ENCODE data around the gene TRIM16. TPM values are rescaled to one million over a fixed set of nuclear protein-coding genes. Genes with fewer than 3 reads are reported as not detected.
"Not testable (repeated sequence)": the region's sequence is repeated elsewhere in the genome, so short reads cannot be mapped to it uniquely, and the experiment has no call there.

The TRIM16 gene
- total RNA-seq = 10 to 100 TPM in 1 of 2 experiments, 1 to 10 TPM in 1; 9.5 to 10.8 TPM

DNA sequence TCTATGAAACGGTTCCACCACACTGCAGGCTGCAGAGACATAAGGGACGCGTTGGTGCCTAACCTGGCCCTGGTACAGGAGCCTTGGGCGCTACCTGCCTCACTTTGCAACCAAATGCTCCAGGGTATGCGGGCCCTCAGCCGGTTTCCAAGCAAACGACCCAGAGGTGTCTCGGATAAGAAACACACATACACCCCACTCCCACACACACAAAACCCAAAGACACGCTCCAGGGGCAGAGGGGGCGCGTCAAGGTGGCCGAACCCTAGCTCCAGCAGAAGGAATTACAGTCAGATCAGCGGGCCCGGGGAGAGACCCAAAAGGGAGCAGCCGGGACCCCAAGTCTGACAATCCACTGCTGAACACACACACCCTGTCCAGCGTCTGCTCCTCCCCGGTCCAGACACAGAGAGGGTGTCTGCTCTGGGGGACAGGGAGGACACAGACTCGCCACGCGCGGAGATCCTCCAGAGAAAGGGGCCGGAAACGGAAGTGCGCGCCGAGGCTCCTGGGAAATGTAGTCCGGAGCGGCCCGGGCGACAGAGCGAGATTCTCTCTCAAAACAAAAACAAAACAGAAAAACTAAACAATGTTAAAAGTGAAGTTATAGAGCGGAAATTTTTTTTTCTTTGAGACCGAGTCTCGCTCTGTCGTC lies at the start of gene TRIM16:
Gene TRIM16 (minus strand): TSS at position 488 of the 655 bp plus-strand sequence. CDS start 32,702 bp downstream, outside the sequence.
- POLR2A ChIA-PET, CTCF ChIA-PET: not testable (repeated sequence)

DNA sequence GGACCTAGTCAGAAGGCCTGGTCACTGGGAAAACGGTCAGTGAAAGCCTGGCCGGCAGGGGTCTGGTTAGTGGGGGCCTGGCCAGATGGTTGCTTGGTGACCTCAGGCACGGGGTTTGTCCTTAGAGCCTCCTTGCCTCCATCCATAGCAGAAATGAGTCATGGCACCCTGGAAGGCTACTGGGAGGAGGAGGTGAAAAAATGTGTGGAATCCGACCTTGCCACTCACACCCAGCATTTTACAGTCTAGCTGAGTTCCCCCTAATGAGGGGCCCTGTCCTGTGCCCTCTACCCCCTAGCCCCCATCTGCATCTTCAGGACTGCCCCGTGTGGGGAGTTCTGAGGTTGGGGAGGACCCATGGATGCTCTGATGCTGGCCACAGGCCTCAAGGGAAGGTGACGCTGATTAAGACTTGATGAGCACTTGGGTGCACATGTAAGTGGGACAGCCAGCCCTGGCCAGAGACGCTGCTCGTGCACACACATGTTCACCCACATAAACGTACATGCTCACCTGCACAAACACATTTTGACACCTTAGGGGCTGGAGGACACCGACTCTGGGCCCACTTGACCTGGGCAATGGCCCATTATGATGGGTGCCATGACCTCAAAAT lies 49.2 kb upstream of the TRIM16 start:
- POLR2A ChIA-PET, CTCF ChIA-PET: not testable (repeated sequence)

DNA sequence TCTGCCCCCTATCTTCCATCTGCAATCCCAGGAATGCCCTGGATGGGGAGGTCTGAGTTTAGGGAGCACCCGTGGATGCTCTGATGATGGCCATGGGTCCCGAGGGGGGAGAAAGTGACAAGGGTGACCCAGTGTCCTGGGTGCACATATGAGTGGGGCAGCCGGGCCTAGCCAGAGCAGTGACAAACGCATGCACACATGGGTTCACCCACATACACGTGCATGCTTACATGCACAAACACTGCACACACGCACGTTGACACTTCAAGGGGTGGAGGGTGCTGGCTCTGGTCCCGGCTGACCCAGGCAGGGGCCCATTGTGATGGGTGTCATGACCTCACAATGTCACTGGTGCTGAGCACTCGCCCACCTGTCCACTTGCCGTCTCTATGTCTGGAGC lies 47.8 kb upstream of the TRIM16 start, which contains the start of gene TBC1D26:
Gene TBC1D26 (plus strand): TSS at position 384 of the 400 bp plus-strand sequence. CDS start 3,066 bp downstream, outside the sequence.
- POLR2A ChIA-PET = not testable (repeated sequence)

DNA sequence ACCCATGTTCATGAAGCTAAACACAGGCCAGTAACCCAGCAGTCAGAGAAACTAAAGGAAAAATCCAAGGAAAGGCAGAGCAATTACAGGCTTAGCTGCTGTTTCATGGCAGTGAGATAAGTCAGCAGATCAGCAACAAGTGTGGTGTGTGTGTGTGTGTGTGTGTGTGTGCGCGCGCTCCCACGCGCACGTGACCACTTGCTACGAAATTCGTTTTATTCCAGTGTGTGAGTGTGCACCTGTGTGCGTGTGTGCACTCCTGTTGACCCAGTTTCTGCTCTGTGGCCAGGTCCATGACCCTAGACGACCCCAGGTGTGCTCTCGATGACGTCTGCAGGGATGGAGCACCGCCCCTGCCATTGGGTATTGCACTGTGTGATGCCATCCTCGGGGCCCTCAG lies 46.4 kb upstream of the TRIM16 start:
- CTCF ChIA-PET, POLR2A ChIA-PET: not testable (repeated sequence)

More for the DNA sequence above, 47.8 kb upstream of the TRIM16 start, which contains the start of gene TBC1D26:
- CTCF ChIA-PET = not testable (repeated sequence)

DNA sequence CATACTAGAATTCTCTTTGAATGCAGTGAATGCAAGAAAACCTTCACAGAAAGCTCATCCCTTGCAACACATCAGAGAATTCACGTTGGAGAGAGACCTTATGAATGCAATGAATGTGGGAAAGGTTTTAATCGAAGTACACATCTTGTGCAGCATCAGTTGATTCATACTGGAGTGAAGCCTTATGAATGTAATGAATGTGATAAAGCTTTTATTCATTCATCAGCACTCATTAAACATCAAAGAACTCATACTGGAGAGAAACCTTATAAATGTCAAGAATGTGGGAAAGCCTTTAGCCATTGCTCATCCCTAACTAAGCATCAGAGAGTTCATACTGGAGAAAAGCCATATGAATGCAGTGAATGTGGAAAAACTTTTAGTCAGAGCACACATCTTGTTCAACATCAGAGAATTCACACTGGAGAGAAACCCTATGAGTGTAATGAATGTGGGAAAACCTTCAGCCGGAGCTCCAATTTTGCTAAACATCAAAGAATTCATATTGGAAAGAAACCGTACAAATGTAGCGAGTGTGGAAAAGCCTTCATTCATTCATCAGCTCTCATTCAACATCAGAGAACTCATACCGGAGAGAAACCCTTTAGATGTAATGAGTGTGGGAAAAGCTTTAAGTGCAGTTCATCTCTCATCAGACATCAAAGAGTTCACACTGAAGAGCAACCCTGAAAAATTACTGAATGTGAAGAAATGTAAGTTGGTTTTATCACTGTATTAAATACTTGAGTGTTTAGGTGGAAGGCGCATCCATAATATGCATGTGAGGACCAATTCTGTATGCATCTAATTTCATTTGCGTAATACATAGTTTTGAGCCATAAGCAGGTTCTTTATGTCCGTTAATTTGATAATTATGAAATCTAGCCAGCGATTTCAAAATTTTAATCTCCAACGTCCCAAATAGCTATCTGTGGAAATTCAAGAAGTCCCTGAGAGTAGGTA lies 32.8 kb upstream of the TRIM16 start:
- POLR2A ChIA-PET, CTCF ChIA-PET: not testable (repeated sequence)

DNA sequence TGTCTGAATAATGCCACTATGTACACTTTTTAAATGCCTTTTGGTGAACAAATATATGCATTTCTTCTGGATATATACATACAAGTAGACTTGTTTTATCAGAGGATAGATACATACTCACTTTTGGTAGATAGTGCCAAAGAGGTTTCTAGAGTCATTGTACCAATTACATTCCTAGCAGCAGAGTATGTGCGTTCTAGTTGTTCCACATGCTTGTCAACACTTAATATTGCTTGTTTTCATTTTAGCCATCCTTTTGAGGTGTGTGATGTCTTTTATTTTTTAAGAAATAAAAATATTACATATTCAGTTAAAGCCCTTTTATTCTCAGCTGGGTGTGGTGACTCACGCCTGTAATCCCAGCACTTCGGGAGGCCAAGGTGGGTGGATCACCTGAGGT lies 24.8 kb upstream of the TRIM16 start:
- POLR2A ChIA-PET, CTCF ChIA-PET: not testable (repeated sequence)

DNA sequence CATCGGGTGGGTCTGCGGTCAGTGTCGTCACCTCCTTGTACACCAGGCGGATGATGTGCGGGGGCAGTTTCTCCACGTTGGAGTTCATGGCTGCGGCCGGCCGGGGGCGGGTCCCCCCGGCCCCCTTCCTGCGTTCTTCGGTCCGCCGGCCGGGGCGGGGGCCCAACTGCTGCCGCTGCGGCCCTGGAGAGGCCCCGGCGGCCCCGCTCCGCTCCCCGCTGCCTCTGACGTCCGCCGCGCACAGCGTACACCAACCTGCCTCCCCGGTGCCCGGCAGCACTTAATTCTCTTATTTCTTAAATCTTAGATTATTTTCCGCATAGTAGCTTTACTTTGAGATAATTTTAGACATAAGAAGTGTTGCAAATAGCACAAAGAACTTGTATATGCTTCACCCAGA lies 20.7 kb upstream of the TRIM16 start:
- POLR2A ChIA-PET, CTCF ChIA-PET: not testable (repeated sequence)

DNA sequence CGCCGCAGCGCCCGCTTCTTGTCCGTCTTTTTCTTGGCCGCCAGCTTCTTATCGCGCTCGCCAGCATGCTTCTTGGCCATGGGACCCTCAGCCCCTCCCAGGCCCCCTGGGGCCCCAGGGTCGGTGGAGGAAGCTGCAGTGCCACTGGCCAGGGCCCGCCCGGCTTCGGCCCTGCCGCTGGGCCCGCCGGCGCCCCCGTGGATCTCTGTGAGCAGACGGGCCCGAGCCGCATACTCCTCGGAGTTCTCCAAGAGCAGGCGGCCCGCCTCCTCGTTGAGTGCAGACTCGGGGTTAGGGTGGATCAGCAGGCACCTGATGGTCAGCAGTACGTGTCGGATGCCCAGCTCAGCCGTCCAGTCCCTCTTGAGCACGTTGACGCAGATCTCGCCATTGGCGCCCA lies 20.1 kb upstream of the TRIM16 start:
- CTCF ChIA-PET, POLR2A ChIA-PET: not testable (repeated sequence)

DNA sequence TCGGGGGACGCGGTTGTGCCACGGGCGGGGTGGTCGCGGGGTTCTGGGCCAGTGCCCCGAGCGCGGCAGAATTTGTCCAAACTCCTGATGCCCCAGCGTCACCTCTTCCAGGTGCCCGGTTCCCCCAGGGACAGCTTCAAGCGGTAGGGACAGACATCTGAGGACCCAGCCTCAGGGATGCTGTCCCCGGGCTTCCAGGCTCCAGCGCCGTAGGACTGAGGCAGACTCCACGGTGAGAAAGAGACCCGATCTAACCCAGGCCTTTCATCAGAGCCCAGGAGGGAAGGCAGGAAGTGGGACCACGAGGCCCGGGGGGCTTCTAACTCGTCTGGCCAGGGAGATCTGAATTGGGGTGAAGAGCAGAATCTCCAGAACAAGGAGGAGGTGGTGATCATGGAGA lies 15.8 kb upstream of the TRIM16 start:
- CTCF ChIA-PET = interaction anchor here (0.6 kb wide), 1 partner anchor 296 kb away, joined by 3 read pairs; no protein-coding TSS in a partner anchor
- POLR2A ChIA-PET = not testable (repeated sequence)

DNA sequence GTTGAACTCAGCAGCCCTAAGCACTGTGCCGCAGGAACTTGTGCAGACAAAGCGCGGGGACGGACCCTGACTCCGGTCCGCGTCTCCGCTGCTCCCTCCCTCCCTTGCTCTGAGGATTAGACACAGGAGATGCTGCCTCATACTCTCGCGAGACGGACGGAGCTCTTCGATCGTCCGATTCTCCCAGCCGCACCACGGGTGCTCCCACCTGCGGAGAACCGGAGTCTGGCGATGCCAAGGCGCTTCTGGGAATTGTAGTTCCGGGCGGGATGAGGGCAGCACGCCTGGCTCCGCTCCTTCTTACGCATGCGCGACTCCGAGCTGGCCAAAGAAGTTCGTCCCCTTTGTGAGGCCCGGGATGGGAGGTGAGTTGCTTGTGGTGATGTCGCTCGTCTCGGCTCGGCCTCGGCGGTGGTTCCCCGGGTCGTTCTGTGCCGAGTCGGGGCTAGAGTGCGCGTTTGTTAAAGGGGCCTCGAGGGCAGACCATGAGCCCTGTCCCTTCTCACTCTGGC lies 15.4 kb upstream of the TRIM16 start, which contains the start of gene ZNF286A:
Gene ZNF286A (plus strand): TSS at position 340 of the 512 bp plus-strand sequence. CDS start 578 bp downstream, outside the sequence.
- POLR2A ChIA-PET = not testable (repeated sequence)
- CTCF ChIA-PET = interaction anchor here (0.6 kb wide), 1 partner anchor 297 kb away, joined by 3 read pairs; no protein-coding TSS in a partner anchor

DNA sequence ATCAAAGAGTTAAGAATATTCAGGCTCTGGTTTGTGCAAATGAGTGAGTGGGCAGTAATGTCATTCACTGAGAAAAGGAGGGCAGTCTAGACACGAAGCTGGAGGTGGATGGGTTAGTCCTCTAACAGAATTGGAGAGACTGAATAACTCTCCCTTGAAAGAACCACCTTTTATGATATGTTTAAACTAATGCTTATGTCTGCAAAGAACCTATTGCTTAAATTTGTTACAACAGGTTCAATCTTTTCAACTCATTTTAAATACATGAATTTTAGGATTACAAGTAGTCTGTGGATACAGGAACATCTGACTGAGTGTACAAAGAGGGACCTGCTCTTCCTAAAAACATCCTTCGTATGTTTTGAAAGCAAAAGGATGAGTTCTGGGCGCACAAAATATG lies 14.9 kb upstream of the TRIM16 start:
- CTCF ChIA-PET = not testable (repeated sequence)

DNA sequence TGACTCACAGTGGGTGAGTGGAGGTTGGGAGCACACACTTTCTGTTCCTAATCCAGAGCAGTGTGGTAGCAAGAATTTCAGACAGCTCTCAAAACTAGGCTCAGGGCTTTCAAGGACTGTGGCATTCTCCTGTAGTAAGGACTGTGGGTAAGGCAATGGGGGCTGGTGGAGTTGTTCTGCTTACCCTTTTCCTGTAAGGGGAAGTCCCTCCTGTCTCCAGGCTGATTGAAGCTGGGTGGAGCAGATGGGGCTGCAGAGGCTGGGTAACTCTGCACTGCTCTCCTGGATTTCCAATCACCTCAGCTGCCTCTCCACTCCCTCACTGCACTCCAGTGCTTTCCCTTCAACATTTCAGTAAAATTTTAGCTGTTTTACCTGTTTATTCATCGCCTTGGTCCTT lies 3.4 kb upstream of the TRIM16 start:
- CTCF ChIA-PET, POLR2A ChIA-PET: not testable (repeated sequence)

More for the DNA sequence above, 14.9 kb upstream of the TRIM16 start:
- POLR2A ChIA-PET = not testable (repeated sequence)

DNA sequence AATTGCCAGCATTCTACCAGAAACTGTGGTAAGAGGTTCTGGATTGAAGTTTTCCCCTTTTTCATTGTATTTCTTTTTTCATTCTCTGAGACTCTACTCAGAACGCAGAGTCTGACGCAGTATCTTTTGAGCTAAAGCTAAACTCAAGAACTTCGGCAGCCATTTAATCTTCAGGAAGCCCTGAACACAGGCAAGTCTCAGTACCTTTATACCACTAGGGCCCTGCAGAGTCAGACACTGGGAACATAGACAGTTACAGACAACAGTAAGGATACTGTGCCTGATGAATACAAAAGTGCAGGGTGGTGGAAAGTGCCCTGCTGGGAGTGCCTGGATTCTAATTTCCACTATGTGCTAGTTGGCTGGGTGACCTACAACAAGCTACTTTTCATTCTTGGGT lies 976 bp downstream of the TRIM16 start:
- CTCF ChIA-PET, POLR2A ChIA-PET: not testable (repeated sequence)

DNA sequence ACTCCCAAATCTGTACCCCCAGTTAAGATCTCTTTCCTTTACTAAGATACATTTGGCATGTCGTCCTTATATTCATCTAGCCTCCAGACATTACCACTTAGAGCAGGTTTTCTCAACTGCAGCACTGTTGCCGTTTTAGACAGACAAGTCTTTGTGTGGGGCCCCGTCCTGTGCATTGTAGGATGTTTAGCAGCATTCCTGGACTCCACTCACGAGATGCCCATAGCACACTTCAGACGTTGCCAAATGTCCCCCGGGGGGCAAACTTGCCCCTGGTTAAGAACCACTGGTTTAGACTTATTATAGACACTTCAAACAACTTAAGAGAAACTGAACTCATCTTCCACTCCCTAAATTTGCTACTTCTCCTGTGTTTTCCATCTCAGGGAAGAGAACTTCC lies 8.1 kb downstream of the TRIM16 start:
- CTCF ChIA-PET = not testable (repeated sequence)

DNA sequence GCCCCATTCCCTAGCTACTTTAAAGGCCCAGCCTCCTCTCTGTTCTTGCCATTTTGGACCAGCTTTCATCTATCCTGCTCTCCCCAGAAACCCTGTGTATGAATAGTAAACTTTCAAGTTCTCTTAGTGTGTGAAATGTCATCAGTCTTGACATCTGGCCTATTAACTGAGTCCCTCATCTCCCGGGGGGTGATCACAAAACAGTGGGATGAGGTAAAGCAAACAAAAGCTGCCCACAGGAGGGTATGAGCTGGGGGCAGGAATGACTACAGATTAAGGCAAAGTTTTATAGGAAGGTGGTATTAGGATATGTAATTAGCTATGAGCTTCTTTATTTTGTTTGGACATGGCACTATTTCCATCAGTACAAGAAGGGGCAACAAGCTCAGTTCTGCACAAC lies 9.5 kb downstream of the TRIM16 start:
- CTCF ChIA-PET, POLR2A ChIA-PET: not testable (repeated sequence)

More for the DNA sequence above, 8.1 kb downstream of the TRIM16 start:
- POLR2A ChIA-PET = not testable (repeated sequence)

DNA sequence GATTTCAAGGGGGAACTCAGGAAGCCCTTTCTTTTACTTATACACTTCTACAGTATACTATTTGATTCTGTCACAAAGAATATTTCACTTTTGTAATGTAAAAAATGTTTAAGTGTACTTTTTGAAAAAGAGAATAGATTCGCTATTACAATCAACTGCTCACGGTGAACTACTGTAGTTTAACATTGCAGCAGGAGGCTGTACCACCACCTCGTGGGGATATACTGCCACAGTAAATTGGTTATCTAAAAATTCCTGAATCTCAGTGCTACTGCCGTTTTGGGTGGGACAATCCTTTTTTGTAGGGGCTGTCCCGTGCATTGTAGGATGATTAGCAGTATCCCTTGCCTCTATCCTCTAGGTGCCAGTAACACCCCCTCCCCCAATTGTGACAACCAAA lies 14.6 kb downstream of the TRIM16 start:
- POLR2A ChIA-PET, CTCF ChIA-PET: not testable (repeated sequence)

DNA sequence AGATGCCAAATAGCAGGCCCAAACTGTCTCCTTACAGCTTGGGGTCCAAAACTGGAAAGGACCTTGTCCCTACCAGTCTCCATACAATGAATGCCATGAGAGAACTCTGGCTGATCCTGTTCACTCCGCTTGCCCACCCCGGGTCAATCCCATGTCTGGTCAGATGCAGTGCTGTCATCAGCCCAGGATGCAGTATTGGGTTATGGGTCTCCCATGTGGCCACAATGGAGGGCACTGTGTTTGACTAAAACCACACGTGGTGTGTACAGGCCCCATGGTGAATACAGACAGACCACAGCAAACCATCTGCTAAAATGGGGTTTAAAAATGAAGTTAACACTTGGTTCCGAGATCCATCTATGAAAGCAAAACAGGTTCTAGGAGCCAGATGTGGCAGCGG lies 20.4 kb downstream of the TRIM16 start:
- POLR2A ChIA-PET = no interaction called here
- CTCF ChIA-PET = no interaction called here

DNA sequence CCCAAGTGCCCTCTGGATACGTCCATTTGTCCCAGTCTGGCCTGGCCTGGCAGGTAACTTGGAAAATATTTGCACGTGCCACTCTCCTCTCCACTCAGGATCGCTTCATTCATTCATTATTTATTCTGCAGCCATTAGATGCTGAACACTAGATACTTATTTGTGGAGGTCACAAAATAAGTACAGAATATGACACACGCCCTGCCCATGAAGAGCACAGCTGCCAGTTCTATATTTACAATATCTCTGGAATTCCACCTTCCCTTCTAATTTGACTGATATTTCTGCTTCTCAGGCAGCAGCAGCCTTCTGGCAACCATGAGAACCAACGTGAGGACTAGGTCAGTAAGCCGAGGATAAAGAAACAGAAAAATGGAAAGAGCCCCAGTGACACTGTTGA lies 20.9 kb downstream of the TRIM16 start:
- POLR2A ChIA-PET = no interaction called here
- CTCF ChIA-PET = no interaction called here

DNA sequence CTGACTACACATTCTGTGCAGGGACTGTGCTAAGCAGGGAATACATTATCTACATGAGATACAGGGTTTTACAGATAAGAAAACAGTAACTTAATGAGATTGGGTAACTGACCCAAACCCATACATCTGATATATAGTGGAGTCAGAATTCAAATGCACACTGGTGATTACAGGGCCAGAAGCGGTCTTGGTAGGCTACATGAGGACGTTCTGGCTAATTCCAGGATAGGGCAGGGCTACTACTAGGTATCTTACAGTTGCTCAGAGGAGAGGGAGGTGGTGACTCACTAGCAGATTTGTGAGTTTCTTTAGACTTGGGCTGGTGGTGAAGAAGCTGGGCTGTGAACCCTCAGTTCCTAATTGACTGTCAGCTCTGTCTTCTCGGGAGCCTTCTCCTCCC lies 21.4 kb downstream of the TRIM16 start:
- CTCF ChIA-PET = interaction anchor here (0.5 kb wide), 1 partner anchor 441 kb away, joined by 3 read pairs; no protein-coding TSS in a partner anchor
- POLR2A ChIA-PET = no interaction called here

DNA sequence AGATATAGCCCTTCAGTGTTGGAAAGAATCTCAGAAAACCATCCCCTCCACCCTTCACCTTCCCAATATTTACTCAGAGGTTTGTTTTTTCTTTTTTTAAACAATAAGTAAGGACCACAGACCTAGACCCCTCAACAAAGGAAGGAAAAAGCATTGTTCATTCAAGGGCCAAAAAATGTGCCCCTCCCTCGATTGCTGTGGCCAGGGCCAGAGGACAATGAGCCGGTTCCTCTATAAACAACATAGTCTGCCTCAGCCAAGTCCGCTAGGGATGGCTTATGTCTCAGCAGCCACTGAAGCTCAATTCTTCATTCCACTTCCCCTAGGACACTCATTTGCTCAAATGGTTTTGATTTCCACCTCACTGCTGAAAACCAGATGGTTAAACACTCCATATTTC lies 24.0 kb downstream of the TRIM16 start:
- POLR2A ChIA-PET = no interaction called here
- CTCF ChIA-PET = no interaction called here

Measured in activated CD8-positive, alpha-beta memory T cell treated with anti-CD3 and anti-CD28 coated beads for 36 hours (primary cell).